Hepatic stellate cell (primary cell): ENCODE measurements around the gene PHF12.
A peak's percentile ranks its signal among the peaks of the same experiment; 100 is the strongest.
"Not testable (repeated sequence)": the region's sequence is repeated elsewhere in the genome, so short reads cannot be mapped to it uniquely, and the experiment has no call there.

Experiments
- DNase-seq: peaks from one replicate; pipeline ENCODE4 v3.0.0; 2011; ENCODE audit warnings: low spot score

PHF12 gene

GRCh38 chr17:28901866-28902818 is 49.2 kb downstream of the PHF12 start:
- peak; percentile 55 for DNase-seq

- no peak for DNase-seq
These were observed 50.2 kb downstream of the PHF12 start for GRCh38 chr17:28900986-28901726.

- DNase-seq: no peak
These were observed 52.0 kb downstream of the PHF12 start for GRCh38 chr17:28899212-28899815.

DNA sequence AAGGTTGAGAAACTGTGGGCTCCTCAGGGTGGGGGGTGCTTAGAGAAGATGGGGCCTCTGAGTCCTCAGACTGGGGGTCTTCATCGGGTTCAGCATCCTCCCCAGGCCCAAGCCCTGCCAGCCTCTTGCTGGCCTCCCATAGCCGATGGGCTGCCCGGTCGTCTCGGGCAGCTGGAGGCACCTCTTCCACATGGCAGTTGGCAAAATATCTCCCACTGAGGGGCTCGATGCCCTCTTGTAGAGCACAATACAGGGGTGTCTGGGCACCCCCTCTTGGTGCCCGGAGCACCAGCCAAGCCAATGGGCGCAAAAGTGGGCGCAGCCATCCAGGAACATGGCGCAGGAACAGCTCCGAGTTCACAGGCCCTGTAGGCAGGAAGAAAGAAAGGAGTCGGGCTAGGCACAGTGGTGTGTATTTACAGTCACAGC is 52.8 kb downstream of the PHF12 start:
- no peak for DNase-seq

DNA sequence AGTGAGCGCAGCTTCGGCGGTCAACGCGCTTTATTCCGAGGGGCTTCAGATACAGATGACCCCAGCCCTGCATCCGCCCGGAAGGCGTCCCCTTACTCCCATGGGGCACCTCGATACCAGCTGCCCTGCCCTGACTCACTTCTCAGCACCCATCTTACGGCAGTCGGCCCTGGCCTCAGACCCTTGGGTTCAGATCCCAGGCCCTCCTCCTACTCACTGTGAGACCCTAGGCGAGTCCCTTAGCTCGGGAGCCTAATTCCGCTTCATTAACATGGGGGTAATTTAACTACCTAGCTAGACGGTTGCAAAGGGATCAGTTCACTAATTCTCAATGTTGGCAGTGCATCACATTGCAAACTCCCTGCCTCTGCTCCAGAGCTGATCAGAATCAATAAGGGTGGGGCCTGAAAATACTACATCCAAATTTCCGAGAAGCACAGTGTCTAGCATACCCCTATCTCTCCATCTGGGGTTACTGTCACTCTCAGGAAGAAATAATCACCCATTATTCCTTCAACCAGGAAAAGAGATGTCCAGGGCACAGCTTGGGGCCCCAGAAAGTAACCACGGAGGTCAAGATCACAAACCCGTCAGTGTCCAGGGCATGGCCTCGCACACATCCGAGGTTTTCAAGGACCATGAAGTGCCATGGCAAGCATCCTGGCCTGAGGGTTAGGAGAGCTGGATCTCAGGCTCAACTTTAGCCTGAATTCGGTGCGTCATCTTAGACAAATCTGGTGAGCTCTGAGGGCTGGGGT is 53.4 kb downstream of the PHF12 start:
- no peak for DNase-seq

DNA sequence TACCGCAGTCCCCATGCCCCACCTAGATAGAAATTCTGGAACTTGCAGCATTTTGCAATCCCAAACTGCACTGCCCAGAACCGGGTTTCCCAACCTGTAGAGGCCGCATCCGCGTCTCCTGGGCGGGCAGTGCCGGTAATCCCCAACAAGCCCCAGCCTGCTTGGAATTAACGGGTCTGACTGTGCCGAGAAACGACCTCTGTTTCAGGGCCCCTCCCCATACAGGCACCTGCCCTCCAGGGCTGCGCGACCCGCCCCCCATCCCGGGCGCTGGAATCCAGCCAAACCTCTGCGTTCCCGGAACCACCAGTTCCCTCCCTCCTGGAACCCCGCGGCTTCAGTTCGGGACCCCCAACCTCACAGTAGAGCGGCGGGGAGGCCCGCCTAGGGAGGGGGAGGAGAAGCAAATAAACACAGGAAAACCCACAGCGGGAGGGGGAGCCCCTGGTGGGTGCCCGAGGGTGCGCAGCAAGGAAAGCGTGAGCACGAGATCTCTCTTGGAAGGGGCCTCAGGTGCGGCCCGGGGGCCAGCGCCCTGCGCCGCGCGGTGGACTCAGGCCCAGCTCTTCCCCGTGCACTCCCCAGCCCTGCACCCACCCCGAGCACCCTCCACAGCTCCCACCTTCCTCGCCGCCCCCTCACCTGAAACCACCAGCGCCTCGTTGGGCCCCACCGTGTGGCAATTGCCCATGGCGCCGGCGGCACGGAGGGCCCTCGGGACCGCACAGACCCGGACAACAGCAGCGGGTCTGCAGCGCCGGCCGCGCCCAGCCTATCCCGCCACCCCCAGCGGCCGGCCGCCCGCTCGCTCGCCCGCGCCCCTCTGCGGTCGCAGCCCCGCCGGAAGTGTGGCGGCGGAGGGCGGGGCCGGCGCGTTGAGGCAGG is 54.2 kb downstream of the PHF12 start, which contains the start of gene FLOT2:
TSS of gene FLOT2 (minus strand) at position 850 of the 885 bp plus-strand sequence. CDS start at position 691, 159 bp downstream.
- DNase-seq: peak; percentile 64

DNA sequence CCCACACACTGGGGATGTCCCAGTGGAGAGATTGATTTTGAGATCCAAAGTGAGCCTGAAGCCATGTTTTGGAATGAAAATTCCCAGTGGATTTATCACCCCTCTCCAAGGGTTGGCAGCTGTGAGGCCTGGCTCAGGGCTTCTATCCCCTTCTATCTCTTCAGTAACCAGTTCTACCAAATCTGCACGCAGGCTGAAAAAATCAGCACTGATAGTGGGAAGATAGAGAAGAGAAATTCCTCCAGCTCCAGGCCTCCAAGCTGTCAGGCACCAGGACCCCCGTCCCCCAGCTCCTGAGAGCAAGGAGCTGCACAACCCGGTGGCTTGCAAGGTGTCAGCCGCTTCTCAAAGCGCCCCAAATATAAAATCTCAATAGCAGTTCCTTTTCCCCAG is 54.8 kb downstream of the PHF12 start:
- DNase-seq: no peak

- DNase-seq: no peak
These were observed 55.4 kb downstream of the PHF12 start for GRCh38 chr17:28895794-28896447.

DNA sequence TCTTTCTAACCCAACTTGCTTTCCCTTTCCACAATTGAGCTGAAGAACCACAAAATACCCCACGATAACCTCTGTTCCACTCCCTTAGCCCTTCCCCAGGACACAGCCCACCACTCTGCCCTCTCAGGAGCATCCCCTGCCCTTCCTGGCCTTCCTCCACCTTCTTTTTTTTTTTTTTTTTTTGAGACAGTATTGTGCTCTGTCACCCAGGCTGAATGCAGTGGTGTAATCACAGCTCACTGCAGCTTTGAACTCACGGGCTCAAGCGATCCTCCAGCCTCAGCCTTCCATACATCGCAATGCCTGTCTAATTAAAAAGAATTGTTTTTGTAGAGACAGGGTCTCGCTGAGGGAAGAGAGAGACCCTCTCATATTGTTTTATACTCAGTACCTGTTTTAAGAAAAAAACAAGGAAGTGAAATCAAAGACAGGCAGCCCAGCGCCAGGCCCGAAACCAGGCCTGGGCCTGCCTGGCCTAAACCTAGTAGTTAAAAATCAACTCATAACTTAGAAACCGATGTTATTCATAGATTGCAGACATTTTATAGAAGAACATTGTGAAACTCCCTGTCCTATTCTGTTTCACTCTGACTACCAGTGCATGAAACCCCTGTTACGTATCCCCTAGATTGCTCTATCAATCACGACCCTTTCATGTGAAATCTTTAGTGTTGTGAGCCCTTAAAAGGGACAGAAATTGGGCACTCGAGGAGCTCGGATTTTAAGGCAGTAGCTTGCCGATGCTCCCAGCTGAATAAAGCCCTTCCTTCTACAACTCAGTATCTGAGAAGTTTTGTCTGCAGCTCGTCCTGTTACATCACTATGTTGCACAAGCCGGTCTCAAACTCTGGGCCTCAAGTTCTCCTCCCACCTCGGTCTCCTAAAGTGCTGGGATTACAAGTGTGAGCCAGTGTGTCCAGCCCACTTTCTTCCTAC is 57.8 kb downstream of the PHF12 start:
- DNase-seq: not testable (repeated sequence)

DNA sequence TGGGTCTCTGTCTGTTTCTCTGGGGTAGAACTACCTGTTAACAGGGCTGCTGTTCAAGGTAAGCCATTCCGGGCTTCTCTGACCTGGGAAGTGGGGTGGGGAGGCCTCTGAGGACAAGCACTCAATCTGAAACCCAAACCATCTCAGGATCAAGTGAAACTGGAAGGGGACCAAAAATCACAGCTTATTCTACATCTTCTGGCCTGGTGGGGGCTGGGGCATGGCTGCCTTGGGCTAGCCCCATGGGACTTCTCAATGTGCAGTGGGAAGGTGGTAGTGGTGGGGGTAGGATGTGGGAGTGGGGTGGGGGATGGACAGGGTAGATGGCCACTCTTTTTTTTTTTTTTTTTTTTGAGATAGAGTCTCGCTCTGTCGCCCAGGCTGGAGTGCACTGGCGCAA is 59.3 kb downstream of the PHF12 start:
- DNase-seq: no peak

DNA sequence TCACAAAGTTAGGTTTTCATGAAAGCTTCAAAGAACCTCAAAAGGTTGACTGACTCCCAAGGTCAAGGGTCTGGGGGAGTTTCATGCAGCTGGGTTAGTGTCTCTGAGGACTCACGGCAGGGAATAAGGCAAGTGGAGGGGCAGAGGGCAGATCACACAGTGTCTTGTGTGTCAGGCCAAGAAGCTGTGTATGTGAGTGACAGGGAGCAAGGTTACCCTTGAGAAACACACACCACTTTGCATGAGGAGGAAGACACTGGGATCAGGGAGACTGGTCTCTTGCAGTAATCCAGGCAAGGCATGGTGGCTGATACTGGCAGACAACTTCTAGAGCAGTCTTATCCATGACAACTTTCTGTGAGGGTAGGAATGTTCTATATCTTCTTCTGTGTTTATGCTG is 60.1 kb downstream of the PHF12 start:
- no peak for DNase-seq

DNA sequence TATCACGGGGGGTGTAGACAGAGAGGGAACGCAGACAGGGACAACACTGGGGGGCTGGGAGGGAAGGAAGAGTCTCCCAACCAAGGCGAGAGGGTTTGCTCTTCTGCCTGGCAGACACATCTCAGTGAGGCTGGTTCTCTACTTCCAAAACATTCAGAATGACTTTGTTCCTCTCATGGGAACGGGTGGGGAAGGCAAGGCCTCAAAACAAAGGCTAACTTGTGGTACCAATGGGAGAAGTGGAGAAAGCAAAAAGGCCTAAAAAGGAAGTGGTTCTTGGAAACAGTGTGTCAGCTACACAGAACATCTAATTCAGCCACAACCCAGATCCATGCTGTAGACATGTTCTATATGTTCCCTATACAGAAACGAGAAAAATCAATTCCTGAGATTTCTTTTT is 61.3 kb downstream of the PHF12 start:
- no peak for DNase-seq

- DNase-seq: no peak
These were observed 62.5 kb downstream of the PHF12 start for GRCh38 chr17:28888832-28889231.

DNA sequence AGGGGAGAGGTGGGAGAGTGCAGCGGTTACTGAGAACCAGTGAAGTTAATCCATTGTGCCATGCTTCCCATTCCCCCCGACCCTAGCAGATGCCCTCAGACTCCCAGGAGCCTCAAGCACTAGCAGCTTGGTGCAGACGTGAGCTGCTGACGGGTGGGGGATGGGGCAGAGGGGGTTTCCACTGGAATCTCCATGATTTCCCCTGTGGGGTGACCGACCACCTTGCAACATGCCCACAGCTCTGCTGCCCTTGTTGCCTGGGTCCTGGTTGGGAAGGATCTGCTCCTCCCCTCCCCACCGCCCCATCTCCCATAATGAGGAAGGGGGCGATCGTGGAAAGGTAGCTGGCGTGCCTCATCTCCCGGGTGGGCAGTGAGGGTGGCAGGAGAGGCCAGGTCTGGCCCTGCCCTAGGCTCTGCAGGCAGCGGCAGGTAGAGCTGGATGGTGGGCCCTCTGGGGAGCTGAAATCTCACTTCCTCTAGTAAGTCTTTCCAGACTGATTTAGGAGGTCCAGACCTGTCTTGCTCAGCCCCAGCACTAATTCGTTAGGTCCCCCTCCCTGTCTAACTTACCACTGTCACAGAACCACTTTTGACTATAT is 63.3 kb downstream of the PHF12 start:
- no peak for DNase-seq

DNA sequence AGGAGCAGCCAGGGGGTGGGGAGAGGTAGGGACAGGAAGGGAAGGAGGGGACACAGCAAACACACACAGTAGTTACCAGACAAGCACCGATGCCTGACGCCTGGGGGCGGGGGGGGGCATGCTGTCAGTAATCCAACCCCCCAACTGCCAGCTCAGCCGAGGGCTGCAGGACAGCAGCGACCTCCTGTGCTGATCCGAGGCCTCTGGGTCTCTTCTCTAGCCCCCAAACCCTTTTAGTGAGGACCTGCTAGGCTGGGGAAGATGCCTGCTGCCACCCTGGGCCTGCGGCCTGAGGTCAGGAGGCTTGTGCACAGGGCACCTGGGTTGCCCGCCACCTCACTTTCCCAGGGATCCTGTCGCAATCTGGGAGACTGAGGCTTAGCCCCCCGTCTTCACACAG is 65.4 kb downstream of the PHF12 start:
- no peak for DNase-seq

DNA sequence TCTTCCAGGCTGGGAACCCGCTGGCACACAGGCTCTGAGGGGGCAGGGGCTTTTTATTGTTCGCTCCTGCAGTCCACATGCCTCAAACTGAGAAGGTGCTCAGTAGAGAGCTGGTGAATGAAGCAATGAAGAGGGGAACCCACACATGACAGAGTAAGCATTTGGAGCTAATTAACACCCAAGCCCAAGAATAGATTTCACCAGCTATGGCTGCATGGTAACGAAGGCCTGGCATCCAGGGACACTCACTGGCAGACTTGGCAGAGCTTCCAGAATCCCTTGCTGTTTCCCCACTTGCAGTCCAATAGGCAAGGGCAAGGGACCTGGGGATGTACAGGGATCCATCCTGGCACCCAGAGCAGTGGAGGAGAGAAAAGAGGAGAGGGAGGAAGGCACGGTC is 66.0 kb downstream of the PHF12 start:
- no peak for DNase-seq

- DNase-seq: no peak
These were observed 67.2 kb downstream of the PHF12 start for GRCh38 chr17:28883967-28884702.
